HFF-Myc (cell line): ENCODE data around the gene PI4K2A.

Source experiments
- DNase-seq: peaks from one replicate; pipeline ENCODE4 v3.0.0-alpha.2; 2011; ENCODE audit warnings: low read depth; ENCODE audit errors: extremely low read depth
- H3K4me3 ChIP-seq: replicated peaks from 2 replicates; pipeline ENCODE4 v1.5.1; 2011; ENCODE audit warnings: low read depth, mild to moderate bottlenecking, control low read depth, low read length
- CTCF ChIP-seq: IDR thresholded peaks from 2 replicates; pipeline ENCODE4 v1.5.1; 2012; ENCODE audit warnings: mild to moderate bottlenecking, low read depth, low read length, control low read depth; ENCODE audit errors: missing control alignments

Gene PI4K2A

GRCh38 chr10:97611473-97611872 is 29.0 kb upstream of the PI4K2A start:
- no peak for TF ChIP-seq CTCF
- DNase-seq: no peak

GRCh38 chr10:97612386-97612785 is 28.1 kb upstream of the PI4K2A start:
- peak; percentile 14 for DNase-seq
- H3K4me3 ChIP-seq: no peak overlapping the region
- TF ChIP-seq CTCF: no peak

More at GRCh38 chr10:97611473-97611872, 29.0 kb upstream of the PI4K2A start:
- H3K4me3 ChIP-seq: no peak overlapping the region

GRCh38 chr10:97618285-97618684 is 22.2 kb upstream of the PI4K2A start:
- no peak for DNase-seq
- no peak for TF ChIP-seq CTCF

GRCh38 chr10:97618733-97619132 is 21.7 kb upstream of the PI4K2A start:
- no peak for TF ChIP-seq CTCF
- no peak for DNase-seq
- no peak overlapping the region for H3K4me3 ChIP-seq

More at GRCh38 chr10:97618285-97618684, 22.2 kb upstream of the PI4K2A start:
- no peak overlapping the region for H3K4me3 ChIP-seq

GRCh38 chr10:97623277-97623676 is 17.2 kb upstream of the PI4K2A start:
- no peak for TF ChIP-seq CTCF
- H3K4me3 ChIP-seq: no peak overlapping the region
- DNase-seq: no peak

GRCh38 chr10:97627731-97628130 is 12.7 kb upstream of the PI4K2A start:
- H3K4me3 ChIP-seq: no peak overlapping the region
- DNase-seq: no peak
- no peak for TF ChIP-seq CTCF

- H3K4me3 ChIP-seq: no peak overlapping the region
- DNase-seq: no peak
- no peak for TF ChIP-seq CTCF
Measured at GRCh38 chr10:97628228-97628627, 12.2 kb upstream of the PI4K2A start.
